SK-N-MC (cell line): ENCODE measurements around the gene ERH.

Experiments used
- EZH2 ChIP-seq: fragments of 200-600 bp; sonication (generic); IDR thresholded peaks from one replicate; pipeline ENCODE4 v1.6.1; 2017; ENCODE audit warnings: antibody characterized with exemption
- POLR2AphosphoS5 ChIP-seq: IDR thresholded peaks from 2 replicates; pipeline ENCODE4 v1.6.1; 2012; ENCODE audit warnings: mild to moderate bottlenecking, low read depth, low read length, borderline replicate concordance

DNA sequence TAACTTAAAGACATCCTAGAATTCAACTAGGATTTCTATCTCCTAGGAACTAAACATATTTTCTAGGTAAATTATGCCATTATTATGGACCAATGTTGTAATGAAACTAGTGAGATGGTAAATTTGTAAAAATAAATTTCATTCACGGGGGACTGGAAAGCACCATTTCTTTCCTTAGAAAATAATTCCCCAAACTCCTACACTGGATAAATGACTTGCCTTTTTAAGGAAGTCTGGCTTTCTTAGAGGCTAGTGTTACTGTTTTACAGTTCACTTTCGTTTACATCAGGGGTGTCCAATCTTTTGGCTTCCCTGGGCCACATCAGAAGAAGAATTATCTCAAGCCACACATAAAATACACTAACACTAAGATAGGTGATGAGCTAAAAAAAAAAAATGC, 3.7 kb upstream of the ERH start:
- TF ChIP-seq POLR2AphosphoS5 (no peak), EZH2 (no peak)
